Measurements from ENCODE around the gene LYZL6. TPM values are rescaled to one million over a fixed set of nuclear protein-coding genes. Genes with fewer than 3 reads are reported as not detected.

The LYZL6 gene
- total and polyA plus RNA-seq, 10 of the 15 experiments (the other 5 are each of a cell fraction or from before 2014, with no cell fraction given) = not detected

- TF ChIP-seq CUX1 (IDR thresholded peaks at IDR 0.05; ENCODE audit: insufficient replicate concordance, low read depth, low read length) (no peak), BCL11A (IDR thresholded peaks at IDR 0.05; ENCODE audit: low read depth, low read length) (no peak), RAD21 (IDR thresholded peaks at IDR 0.05; ENCODE audit: insufficient read depth, low read depth, low read length) (no peak), IRF3 (IDR thresholded peaks at IDR 0.05) (no peak), ATF7 (IDR thresholded peaks at IDR 0.05; ENCODE audit: low read depth) (no peak), CBX5 (IDR thresholded peaks at IDR 0.05; ENCODE audit: low read depth) (no peak)
Observed at GRCh38 chr17:35903451-35903850, 40.1 kb downstream of the LYZL6 start (continued).
